Retinal pigment epithelial cell (primary cell): ENCODE results near the gene STIM1.

ENCODE experiments used
- DNase-seq: peaks from one replicate; pipeline ENCODE4 v3.0.0-alpha.2; 2010; ENCODE audit warnings: low read depth
- H3K4me3 ChIP-seq: 2 replicates; pipeline ENCODE4 v1.5.1; 2011; ENCODE audit warnings: mild to moderate bottlenecking, low read length, control low read depth, moderate library complexity
- CTCF ChIP-seq: conservative IDR thresholded peaks from 2 replicates; pipeline ENCODE4 v1.5.1; 2011; ENCODE audit warnings: low read depth, low read length, control low read depth, inconsistent platforms

STIM1 gene

DNA sequence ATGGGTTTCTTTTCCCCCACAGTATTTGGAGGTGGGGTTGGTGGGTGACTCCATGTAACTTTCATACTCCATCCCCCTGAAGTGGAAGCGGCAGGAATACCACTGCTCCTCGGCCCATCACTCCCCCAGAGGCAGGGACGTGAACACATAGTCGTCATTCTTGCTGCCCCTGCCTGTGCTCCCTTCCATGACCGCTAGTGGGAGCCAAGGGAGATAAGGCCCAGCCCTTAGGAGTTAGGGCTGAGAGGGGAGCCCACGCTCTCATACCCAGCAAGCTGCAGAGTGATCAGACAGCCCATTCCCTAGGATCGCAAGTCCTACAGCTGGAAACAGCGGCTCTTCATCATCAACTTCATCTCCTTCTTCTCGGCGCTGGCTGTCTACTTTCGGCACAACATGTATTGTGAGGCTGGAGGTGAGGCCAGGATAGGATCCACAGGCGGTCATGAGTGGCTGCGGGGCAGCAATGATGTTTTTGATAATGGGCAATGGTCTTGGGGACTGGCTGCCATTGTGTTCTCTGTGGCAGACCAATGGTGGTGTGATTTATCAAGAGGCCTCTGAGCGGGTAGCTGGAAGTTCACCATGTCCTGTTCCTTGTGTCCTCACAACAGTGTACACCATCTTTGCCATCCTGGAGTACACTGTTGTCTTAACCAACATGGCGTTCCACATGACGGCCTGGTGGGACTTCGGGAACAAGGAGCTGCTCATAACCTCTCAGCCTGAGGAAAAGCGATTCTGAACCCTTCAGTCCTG lies 30.6 kb upstream of the STIM1 start:
- H3K4me3 ChIP-seq = no peak overlapping the region
- no peak for DNase-seq
- peak; percentile 76 for TF ChIP-seq CTCF

DNA sequence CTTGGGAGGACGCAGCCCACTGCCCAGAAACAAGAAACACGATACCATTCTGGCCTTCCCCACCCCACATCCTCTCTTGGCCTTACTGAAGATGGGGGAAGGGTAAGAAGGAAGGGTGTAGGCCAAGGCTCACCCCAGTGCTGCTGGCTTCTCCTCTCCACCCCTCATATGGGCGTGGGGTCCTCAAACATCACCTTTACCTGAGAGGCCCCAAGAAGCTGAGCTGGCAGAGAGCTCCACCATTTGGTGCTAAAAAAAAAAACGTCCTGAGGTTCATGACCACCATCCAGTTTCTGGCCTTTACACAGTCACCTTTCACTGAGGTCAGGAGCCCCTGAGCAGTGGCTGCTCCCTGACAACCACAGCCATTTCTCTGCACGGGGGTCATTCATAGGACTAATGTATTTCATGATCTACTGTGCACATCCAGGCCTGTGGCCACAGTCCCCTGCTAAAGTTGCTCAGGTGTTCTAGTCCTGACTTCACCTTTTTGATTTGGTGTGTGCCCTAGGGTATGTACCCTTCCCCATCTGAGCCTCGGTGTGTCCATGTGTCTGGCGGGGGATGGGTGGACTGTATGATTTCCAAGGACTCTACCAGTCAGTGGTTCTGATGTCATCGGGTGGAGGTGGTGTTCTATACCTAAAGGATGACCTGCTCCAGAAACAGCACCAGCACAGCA lies 29.9 kb upstream of the STIM1 start:
- no peak overlapping the region for H3K4me3 ChIP-seq
- no peak for TF ChIP-seq CTCF
- DNase-seq = no peak

- H3K4me3 ChIP-seq = no peak overlapping the region
- no peak for TF ChIP-seq CTCF
- DNase-seq = no peak
Measured at GRCh38 chr11:3826721-3827120, 28.7 kb upstream of the STIM1 start.

DNA sequence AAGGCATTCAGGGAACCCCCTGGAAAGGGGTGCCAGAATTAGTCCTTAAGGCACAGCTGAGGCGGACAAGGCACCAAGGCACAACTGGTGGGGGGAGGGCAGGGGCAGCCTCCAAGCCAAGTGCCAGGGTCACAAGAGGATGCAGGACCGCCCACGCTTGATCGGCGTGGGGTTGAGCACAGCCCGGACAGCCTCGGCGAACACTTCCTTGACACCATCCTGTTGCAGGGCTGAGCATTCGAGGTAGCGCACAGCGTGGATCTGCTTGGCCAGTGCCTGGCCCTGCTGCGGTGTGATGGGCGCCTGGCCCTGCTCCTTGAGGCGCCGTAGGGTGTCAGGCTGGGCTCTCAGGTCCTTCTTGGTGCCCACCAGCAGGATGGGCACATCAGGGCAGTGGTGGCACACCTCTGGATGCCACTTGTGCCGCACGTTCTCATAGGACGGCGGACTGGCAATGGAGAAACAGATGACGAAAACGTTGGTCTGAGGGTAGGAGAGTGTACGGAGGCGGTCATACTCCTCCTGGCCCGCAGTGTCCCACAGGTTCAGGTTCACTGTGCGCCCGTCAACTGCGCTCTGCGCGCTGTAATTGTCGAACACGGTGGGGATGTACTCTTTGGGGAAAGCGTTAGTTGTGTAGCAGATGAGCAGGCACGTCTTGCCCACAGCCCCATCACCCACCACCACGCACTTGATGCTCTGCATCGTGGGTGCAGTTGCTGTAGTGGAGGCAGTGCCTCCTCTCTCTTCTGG lies 27.9 kb upstream of the STIM1 start:
- no peak overlapping the region for H3K4me3 ChIP-seq
- DNase-seq = no peak
- no peak for TF ChIP-seq CTCF

DNA sequence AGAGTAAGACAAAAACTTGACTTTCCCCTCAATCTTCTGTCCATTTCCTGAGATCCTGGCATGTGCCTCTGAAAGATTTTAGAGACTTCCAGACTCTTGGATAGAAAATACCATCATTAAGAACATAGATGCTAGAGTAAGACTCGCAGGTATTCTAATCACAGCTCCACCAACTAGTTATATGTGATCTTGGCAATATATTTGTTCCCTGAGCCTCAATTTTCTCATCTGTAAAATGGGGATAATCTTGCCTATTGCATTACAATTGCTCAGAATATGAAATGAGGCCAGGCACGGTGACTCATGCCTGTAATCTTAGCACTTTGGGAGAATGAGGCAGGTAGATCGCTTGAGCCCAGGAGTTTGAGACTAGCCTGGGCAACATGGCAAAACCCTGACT lies 25.4 kb upstream of the STIM1 start:
- no peak for TF ChIP-seq CTCF
- no peak overlapping the region for H3K4me3 ChIP-seq
- DNase-seq = no peak

- no peak for DNase-seq
Measured at GRCh38 chr11:3830730-3831129, 24.7 kb upstream of the STIM1 start.

More at GRCh38 chr11:3830730-3831129, 24.7 kb upstream of the STIM1 start:
- no peak for TF ChIP-seq CTCF
- H3K4me3 ChIP-seq = no peak overlapping the region
